HG03108 (cell line): ENCODE results near the gene GNB1.
"Not testable (repeated sequence)": the region's sequence is repeated elsewhere in the genome, so short reads cannot be mapped to it uniquely, and the experiment has no call there.

Experiments used
- ATAC-seq: cut with Tn5 transposase; IDR thresholded peaks from one replicate; pipeline ENCODE4 v1.9.1; 2021; ENCODE audit warnings: moderate library complexity; ENCODE audit not compliant: unreplicated experiment

Gene GNB1

DNA sequence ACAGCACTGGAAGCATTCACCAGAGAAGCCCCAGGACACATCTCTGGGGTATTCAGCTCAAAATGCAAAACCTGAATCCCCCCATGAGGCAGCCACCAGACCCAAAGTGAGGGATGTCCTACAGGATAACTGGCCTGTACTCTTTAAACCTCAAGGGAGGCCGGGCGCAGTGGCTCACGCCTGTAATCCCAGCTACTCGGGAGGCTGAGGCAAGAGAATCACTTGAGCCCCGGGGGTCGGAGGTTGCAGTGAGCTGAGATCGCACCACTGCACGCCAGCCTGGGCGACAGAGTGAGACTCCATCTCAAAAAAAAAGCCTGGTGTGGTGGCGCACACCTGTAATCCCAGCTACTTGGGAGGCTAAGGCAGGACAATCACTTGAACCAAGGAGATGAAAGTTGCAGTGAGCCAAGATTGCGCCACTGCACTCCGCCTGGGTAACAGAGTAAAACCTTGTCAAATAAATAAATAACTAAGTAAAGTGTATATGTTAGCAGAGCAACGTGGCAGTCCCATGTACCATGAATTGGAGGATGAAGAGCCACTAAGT, 29.1 kb downstream of the GNB1 start:
- not testable (repeated sequence) for ATAC-seq

DNA sequence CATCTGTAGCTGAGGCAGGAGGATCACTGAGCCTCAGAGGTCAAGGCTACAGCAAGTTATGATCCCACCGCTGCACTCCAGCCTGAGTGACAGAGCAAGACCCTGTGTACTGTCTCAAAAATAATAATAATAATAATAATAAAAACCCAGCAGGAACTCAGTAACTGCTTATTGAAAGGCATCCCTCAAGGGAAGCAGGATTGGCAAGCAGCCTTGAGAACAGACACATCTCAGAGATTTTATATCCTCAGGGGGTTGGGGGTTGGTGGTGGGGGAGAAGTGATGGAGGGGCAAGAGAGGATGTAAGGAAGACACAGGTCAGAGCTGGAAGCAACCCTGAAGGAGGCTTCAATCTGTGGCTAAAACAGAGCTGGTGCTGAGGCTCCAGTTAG, 29.6 kb downstream of the GNB1 start:
- no peak for ATAC-seq

DNA sequence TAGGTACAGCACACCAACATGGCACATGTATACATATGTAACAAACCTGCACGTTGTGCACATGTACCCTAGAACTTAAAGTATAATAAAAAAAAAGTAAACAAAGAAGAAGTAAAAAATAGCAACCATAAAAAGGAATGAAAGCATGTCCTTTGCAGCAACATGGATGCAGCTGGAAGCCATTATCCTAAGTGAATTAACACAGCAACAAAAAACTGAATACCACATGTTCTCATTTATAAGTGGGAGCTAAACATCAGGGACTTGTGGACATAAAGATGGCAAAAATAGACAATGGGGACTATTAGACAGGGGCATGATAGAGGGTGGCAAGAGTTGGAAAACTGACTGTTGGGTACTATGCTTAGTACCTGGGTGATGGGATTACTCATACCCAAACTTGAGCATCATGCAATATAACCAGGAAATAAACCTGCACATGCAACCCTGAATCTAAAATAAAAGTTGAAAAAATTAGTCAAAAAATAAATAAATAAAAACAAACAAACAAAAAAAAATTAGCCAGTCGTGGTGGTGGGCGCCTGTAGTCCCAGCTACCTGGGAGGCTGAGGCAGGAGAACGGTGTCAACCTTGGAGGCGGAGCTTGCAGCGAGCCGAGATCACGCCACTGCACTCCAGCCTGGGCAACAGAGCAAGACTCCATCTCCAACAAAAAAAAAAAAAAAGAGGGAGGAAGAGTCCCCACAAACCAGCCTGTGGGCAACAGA, 30.8 kb downstream of the GNB1 start:
- ATAC-seq = not testable (repeated sequence)

DNA sequence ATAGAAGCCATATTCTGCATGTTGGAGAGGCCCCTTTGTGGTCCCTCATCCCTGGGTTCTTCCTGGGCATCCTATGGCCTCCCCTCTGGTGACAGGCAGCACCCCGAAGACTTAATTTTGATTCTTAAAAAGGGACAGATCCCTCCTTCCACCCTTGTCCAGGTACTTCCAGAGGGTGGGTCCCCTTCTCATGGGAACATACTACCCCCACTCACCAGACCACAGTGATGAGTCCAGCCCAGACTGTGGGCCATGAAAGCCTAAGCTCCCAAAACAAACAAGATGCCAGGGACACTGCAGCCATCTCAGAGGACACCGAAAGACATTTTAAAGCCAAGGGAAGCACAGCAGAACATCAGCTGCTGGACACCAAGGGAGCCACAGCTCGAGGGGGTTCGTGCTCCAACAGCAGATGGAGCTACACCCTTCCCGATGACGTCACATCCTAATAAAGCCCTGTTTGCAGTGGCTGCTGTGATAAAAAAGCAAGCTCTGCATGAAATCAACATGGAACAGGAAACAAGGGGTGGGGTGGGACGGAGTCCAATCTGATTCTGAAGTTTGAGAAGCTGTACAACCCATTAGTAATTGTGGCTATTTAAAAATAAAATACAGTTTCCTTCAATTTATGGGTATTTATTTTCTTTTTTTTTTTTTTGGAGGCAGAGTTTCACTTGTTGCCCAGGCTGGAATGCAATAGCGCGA, 32.4 kb downstream of the GNB1 start:
- ATAC-seq = no peak

DNA sequence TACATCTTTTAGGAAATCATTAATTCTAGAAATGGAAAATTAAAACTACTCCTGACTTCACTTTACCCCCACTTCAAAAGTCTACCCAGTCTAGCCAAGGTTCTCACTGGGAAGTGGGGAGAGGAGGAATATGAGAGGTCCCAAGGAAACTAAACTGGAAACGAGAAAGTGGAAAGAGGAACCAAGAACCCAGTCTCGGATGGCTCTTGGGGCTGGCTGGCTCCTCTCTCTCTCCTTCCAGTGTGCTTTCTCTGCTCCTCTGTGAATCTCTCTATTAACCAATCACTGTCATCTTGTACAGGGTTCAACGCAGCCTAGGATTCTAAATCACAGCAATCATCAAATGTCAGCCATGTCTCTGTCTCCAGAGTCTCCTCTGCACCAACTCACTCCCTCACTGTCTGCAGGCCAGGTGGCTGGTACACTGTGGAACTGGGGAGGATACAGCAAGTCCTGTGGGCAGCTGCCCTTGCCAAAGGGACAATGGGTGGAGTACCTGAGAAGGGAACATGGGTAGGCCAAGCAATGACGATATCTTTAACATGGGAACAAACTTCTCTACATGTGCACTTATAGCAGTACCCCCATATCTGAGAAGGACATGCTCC, 33.7 kb downstream of the GNB1 start:
- no peak for ATAC-seq

DNA sequence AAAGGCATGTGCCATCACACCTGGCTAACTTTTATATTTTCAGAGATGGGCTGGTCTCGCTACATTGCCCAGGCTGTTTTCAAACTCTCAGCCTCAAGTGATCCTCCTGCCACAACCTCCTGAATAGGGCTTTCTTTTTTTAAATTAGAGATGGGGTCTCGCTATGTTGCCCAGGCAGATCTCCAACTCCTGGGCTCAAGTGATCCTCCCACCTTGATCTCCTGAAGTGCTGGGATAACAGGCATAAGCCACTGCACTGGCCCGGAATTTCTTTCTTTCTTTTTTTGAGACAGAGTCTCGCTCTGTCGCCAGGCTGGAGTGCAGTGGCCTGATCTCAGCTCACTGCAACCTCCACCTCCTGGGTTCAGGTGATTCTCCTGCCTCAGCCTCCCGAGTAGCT, 34.7 kb downstream of the GNB1 start:
- ATAC-seq = not testable (repeated sequence)

DNA sequence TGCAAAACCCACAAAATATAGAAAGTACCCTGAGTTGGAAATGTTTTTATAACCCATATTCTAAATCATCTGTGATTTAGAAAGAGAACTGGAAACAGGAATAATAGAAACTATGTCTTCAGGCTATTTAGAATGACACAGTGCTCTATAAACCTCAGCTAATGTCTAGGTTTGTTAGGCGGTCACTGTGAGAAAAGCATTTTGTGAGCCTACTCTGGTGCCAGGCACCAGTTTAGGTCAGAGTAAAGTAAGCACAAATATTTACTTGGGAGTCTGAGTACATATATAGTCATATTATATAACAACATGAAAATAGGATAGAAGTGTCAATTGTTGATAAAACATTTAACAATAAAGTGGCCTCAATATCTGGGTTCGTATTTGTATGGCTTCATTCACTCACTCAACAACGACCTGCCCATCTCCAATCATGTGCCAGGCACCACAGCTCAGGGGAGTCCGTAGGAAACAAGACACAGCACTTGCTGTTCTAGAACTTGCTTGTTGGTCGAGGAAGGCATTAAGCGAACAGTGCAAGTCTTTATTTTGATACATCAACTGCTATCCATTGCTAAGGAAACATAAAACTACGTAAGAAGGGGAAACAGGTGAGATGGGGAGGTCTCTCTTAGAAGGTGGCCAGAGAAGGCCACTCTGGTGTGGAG, 37.2 kb downstream of the GNB1 start:
- ATAC-seq = no peak

DNA sequence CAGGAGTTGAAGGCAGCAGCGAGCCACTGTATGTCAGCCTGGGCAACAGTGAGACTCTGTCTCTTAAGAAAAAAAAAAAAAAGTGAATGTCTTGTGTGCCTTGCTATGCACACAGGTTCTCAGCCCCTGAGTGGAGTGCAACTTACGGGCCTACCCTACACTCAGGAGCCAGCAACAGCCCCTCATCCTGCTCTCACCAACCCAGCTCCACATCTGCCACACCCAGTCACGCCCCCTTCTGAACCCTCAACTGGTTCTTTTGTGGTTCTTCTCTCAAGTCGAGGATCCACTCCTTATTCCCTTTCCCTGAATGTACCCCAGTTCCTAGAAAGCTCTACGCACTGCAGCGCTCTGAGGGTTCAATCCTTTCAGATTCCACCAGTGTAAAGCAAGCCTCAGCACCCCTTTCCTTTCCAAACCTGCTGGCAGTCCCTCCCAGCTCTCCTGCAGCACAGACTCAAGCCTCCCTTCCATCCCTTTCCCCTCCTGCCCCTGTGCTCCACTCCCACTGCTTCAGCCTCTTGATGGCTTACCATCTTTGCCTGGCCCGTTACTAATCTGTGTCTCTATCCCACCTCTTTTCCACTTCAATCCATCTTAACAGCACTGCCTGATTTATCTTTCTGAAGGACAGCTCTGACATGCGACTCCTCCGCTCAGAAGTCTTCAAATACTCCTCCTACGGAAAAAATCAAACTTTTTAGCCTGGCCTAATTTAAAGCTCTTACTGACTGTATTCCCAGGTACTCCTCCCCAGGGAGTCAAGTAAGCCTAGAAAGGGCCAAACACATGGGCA, 38.1 kb downstream of the GNB1 start:
- no peak for ATAC-seq

DNA sequence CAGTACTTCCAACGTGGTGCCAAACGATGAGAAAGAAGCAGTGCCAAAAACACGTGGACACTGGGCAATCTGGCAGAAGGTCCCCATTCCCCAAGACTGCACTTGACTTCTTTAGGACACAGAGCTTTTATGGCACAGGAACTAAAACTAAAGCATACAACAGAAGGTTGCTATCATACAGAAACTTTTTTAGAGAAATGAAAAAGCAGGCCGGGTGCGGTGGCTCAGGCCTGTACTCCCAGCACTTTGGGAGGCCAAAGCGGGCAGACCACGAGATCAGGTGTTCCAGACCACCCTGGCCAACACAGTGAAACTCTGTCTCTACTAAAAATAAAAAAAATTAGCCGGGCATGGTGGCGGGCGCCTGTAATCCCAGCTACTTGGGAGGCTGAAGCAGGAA, 43.0 kb downstream of the GNB1 start:
- ATAC-seq = peak; percentile 61

DNA sequence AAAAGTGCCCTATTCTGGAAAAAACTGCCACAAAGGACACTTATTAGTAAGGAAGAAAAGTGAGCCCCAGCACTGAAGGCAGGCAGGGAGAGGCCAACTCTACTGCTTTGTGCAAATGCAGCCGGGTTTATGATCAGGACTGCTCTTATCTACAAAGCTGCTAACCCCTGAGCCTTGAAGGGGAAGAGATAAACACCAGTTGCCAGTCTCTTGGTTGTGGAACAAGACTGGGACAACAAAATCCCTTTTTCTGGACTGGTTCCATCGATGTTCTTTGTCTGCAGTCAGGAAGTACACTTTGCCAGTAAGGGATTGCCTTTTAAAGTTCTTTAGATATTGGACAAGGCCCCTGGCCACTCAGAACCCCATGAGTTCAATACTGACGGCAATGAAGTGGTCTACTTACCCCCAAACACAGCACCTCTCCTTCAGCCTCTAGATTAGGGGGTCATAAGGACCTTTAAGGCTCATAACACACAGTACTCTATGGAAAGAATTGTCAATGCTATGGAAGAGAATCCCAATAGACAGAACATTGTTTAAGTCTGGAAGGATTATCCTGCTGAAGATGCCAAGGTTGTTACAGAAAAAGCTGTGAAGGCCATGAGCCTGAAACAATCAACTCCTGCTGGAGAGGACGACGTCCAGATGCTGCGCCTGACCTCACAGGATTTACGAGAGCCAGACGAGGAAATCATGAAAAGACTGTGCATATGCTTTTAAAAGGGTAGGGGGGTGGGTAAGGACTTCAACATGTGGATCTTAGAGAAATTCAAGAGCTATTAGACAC, 43.6 kb downstream of the GNB1 start:
- no peak for ATAC-seq

DNA sequence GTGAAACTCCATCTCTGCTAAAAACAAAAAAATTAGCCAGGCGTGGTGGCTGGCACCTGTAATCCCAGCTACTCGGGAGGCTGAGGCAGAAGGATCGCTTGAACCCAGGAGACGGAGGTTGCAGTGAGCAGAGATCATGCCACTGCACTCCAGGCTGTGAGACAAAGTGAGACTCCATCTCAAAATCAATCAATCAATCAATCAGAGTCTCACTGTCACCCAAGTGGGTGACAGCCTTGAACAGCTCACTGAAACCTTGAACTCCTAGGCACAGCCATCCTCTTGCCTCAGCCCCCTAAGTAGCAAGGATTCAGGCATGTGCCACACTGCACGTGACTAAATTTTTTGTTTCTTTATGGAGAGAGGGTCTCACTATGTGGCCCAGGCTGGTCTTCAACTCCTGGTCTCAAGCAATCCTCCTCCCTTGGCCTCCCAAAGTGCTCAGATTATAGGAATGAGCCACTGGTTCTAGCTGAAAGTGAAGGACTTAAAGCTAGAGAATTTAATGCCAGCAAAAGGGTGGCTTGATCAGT, 44.4 kb downstream of the GNB1 start:
- ATAC-seq = no peak

DNA sequence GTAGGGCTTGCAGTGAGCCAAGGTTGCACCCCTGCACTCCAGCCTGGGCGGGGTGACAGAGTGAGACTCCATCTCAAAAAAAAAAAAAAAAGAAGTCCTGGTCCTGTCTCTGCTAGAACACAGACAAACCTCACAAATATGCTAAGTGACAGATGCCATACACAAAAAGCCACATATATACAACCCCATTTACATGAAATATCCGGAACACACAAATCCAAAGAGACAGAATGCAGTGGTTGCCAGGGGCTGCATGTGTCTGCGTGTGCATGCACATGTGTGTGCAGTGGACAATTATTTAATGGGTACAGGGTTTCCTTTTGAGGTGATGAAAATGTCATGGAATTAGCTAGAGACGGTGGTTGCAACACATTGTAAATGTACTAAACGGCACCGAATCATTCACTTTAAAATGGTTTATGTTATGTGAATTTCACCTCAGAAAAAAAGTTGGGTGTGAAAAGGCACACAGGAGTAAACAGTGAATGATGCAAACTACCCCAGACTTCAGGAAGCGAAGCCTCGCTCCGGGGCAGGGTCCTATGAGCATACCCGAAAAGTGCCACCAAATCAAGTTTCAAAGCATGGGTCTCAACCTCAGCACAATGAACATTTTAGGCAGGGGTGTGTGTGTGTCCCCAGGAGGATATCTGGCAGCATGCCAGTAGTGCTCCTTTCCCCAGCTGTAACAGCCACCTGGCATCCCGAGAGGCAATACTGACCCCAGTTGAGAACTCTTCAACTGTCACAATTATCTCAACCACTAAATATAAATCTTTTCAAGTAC, 48.3 kb downstream of the GNB1 start:
- ATAC-seq = peak; percentile 59

DNA sequence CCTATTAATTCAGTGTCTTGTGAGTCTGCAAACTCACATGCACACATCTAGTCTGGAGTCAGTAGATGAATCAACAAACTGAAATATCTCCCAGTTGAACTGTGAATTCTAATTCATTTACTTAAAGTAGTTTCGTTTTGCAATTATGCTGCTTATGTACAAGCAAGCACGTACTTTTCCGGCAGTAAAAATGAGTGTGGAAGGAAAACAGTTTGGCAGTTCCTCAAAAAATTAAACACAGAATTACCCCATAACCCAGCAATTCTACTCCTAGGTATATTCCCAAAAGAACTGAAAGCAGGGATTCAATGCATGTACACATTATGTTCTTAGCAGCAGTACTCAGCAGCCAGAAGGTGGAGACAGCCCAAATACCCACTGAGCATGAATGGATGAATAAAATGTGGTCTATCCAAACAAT, 49.3 kb downstream of the GNB1 start:
- ATAC-seq = no peak

DNA sequence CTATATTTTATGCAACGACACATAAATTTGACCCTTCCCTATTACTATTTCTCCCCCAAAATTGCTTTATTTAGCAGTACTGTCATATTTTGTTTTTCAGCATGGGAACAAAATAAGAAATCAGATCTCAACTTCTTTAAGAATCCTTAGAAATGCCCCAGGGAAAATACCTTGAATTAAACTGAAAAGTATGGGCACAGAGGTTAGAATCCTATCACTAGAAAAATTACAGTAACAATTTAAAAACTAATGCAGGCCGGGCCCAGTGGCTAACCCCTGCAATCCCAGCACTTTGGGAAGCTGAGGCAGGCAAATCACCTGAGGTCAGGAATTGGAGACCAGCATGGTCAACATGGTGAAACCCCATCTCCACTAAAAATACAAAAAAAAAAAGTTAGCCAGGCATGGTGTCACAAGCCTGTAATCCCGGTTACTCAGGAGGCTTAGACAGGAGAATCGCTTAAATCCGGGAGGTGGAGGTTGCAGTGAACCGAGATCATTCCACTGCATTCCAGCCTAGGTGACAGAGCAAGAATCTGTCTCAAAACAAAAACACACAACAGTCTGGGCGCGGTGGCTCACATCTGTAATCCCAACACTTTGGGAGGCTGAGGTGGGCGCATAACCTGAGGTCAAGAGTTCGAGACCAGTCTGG, 51.4 kb downstream of the GNB1 start:
- no peak for ATAC-seq

DNA sequence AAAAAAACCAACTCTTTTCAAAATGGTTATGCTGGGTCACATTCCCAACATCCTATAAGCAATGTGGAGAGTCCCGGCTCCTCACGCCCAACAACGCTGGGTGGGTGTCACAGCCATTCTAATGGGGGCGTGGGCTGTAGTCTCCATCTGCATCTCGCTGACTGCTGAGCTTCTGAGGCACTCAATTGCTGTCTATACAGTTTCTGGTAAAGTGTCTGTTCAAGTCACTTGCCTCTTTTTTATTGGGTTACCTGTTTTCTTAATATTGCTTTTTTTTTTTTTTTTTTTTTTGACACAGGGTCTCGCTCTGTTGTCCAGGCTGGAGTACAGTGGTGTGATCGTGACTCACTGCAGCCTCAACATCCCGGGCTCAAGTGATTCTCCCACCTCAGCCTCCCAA, 54.8 kb downstream of the GNB1 start:
- ATAC-seq = no peak

DNA sequence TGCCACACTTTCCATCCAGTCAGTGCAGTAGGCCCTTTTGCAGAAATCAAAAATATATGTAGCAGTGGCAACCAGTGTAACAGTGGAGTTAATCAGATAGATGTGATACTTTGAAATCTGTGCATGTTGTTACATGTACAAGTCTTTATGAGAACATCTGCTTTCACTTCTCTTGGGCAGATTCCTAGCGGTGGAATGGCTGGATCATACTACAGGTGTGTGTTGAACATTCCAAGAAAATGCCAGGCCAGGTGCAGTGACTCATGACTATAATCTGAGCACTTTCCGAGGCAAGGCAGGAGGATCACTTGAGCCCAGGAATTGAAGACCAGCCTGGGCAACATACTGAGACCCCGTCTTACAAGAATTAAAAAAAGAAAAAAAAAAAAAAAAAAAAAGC, 55.3 kb downstream of the GNB1 start:
- no peak for ATAC-seq

DNA sequence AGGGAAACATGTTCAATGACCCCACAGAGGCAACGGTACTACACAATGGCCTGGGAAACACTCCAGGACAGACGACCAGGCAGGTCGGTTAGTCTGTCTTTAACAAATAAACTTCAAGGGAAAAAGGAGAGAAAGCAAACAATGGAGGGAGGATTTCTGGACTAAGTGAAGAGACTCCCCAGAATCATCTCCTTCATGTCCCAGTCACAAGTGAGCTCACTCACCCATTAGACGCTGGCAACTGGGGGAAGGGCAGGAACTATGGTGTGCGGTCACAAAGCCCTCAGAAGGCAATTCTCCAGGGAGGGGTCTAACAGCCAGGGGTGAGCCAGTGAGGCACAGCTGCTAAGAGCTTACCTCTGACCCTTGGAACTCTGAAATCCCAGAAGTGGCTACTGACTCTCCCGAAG, 57.0 kb downstream of the GNB1 start:
- ATAC-seq = peak; percentile 75

DNA sequence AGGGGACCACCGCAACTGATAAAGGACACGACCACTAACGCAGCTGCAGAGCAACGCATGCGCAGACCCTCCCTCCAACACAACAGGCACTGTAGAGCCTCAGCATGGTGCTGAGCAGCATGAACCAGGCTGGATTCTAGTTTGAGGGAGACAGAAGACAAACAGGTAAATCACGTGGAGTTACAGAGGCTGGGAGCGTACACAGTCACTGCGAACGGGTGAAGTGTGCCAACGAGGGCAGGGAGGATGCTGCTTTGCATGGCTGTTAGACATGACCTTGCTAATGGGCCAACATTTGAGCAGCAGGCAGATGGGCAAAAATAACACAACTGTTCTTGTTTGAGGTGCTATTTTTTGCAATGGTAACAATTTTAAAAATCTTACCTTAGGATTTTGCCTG, 57.4 kb downstream of the GNB1 start:
- ATAC-seq = no peak
